OCI-LY7 (cell line): ENCODE results near the gene PNKP. TPM values are rescaled to one million over a fixed set of nuclear protein-coding genes. Genes with fewer than 3 reads are reported as not detected.

Experiments used
- BruUV-seq: library from RNA; stranded (reverse); fragments of 400-500 nt; replicated peaks from 2 replicates; lab custom pipeline; 2021; lab: Mats Ljungman, UMichigan
- CTCF ChIA-PET: fragments of 300-600 bp; sonication (Branson Sonifier 250); formaldehyde crosslinking; loops from one replicate; lab custom pipeline; 2022; ENCODE audit warnings: antibody characterized with exemption; ENCODE audit not compliant: unreplicated experiment; lab: Charles Lee
- POLR2A ChIA-PET: fragments of 300-600 bp; sonication (Branson Sonifier 250); formaldehyde crosslinking; loops from one replicate; lab custom pipeline; 2022; ENCODE audit warnings: antibody characterized with exemption; lab: Charles Lee
- DNase-seq: peaks from one replicate; pipeline ENCODE4 v3.0.0-alpha.2; 2015; ENCODE audit warnings: low spot score
- H2AFZ ChIP-seq: fragments of 200-600 bp; sonication (generic), shearing (Covaris generic); 2 replicates; pipeline ENCODE4 v1.6.1; 2014; ENCODE audit warnings: mild to moderate bottlenecking, antibody characterized with exemption, low read length, moderate library complexity
- H3K27ac ChIP-seq: fragments of 200-600 bp; sonication (generic); 2 replicates; pipeline ENCODE4 v1.5.1; 2014; ENCODE audit warnings: mixed run types, low read depth, mild to moderate bottlenecking, moderate library complexity, low read length, inconsistent platforms; ENCODE audit not compliant: poor library complexity, severe bottlenecking
- H3K36me3 ChIP-seq: fragments of 200-600 bp; sonication (generic); 2 replicates; pipeline ENCODE4 v1.6.1; 2014; ENCODE audit warnings: mild to moderate bottlenecking, antibody characterized with exemption, low read length, moderate library complexity, mixed read lengths; ENCODE audit not compliant: insufficient read depth
- H3K4me1 ChIP-seq: fragments of 200-600 bp; sonication (generic); 2 replicates; pipeline ENCODE4 v1.5.1; 2014; ENCODE audit warnings: mild to moderate bottlenecking, low read length; ENCODE audit not compliant: insufficient read depth, poor library complexity, severe bottlenecking
- H3K4me2 ChIP-seq: fragments of 200-600 bp; sonication (generic); 2 replicates; pipeline ENCODE4 v1.6.1; 2014; ENCODE audit warnings: mild to moderate bottlenecking, low read length
- H3K4me3 ChIP-seq: fragments of 200-600 bp; sonication (generic); 2 replicates; pipeline ENCODE4 v1.5.1; 2014; ENCODE audit warnings: mild to moderate bottlenecking, low read depth, low read length; ENCODE audit not compliant: poor library complexity, severe bottlenecking
- H3K79me2 ChIP-seq: fragments of 200-600 bp; sonication (generic); 2 replicates; pipeline ENCODE4 v1.6.1; 2016; ENCODE audit warnings: low read depth, mild to moderate bottlenecking, low read length, moderate library complexity, mixed read lengths; ENCODE audit not compliant: insufficient read depth
- H3K9me2 ChIP-seq: fragments of 200-600 bp; sonication (generic); 2 replicates; pipeline ENCODE4 v1.6.1; 2016; ENCODE audit warnings: mild to moderate bottlenecking, low read length, mixed read lengths; ENCODE audit not compliant: insufficient read depth
- H3K9me3 ChIP-seq: fragments of 200-600 bp; sonication (generic); 2 replicates; pipeline ENCODE4 v1.6.1; 2014; ENCODE audit warnings: mild to moderate bottlenecking, mixed run types, low read length, mixed read lengths
- H4K20me1 ChIP-seq: fragments of 200-600 bp; sonication (generic); 2 replicates; pipeline ENCODE4 v1.6.1; 2014; ENCODE audit warnings: mild to moderate bottlenecking, antibody characterized with exemption, low read length, moderate library complexity, mixed read lengths; ENCODE audit not compliant: insufficient read depth
- CTCF ChIP-seq: fragments of 200-600 bp; sonication (generic); conservative IDR thresholded peaks from 2 replicates; pipeline ENCODE4 v1.5.1; 2014; ENCODE audit warnings: mild to moderate bottlenecking, antibody characterized with exemption, low read length, moderate library complexity, mixed read lengths
- EZH2phosphoT487 ChIP-seq: fragments of 200-600 bp; sonication (generic); IDR thresholded peaks from 2 replicates; pipeline ENCODE4 v1.6.1; 2018; ENCODE audit warnings: low read depth, borderline replicate concordance, mild to moderate bottlenecking, mixed run types, antibody characterized with exemption, low read length, moderate library complexity, mixed read lengths
- intact Hi-C: fragments of 100-400 bp; cut with micrococcal nuclease; formaldehyde crosslinking; loops from one replicate; pipeline ENCODE4 v1.10.0; 2022; ENCODE audit not compliant: unreplicated experiment
- total RNA-seq, 2 experiments: library from RNA; depleted of rRNA in 1 of 2; stranded (reverse); fragments of >200 nt in 1 of 2; shearing (Covaris generic) in 1 of 2; gene quantifications; 2 replicates each; pipeline ENCODE4 v1.2.3, GENCODE V29; 2014 to 2022

The PNKP gene
- total RNA-seq, 2 experiments from 2014 or later = 90.9 to 118 TPM

DNA sequence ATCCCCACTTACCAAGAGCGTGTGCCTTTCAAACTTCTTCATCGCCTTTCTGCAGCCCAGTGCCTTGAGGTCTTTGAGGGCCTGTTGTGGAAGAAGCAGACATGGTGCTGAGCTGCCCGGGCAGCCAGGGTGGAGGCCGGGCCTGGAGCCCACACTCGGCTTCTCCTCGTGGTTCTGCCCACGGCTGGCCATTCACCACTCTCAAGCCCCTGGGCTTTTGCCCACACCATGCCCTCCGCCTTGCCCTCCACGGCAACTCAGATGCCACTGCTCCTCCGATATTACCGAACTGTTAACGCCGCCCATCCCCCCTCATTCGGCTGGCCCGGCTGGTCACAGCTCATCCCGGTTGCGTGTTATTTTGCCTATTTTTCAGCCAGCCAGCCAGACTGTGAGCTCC, 24.0 kb upstream of the PNKP start:
- H2AFZ ChIP-seq = no peak overlapping the region
- BruUV-seq = no TSS peak

DNA sequence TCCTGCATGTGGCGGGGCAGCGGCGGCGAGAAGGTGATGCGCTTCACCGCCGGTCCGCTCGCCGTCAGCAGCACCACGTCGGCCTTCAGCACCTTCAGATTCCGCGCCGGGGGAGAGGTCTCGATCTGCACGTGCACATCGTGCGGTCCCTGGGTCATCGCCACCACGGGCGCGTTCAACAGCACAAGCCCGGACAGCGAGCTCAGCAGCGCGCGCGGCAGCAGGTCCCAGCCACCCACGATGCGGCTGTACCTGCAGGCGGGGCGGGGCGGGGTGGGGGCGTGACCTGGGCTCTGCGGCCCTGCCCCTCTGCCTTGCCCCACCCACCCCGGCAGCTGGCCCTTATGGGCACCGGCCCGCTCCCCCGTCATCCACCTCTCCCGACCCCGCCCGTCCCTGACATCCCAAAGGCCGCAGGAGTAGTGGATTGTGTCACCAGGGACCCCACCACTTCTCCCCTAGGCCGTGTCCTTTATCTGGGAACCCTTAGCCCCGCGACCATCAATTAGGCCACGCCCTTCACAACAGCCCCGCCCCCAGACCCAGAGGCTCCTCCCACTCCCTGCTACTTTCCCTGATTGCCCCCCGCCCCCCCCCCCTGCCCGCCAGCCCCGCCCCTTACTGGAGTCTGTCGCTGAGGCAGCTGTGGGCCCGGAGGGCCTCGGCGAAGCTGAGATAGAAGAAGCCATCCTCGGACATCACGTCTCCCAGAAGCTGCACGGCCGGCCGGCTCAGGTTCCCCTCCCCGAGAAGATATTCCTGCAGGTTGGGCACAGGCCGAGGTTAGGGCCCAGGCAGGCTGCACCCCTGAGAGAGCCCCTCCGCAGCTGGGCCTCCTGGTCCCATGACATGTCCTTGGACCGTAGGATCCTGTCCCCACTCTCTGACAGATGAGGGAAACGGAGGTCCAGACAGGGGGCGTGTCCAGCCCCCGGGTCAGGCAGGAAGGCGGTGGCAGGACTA, 23.3 kb upstream of the PNKP start:
- peak overlapping the region; percentile 60 for H3K4me3 ChIP-seq
- peak; percentile 39; the same call in 1 of the 2 replicates for TF ChIP-seq CTCF
- no peak for TF ChIP-seq EZH2phosphoT487
- H3K9me2 ChIP-seq = no peaks in the 10 kb centered on the region
- no peaks in the 10 kb centered on the region for H4K20me1 ChIP-seq
- intact Hi-C loops = no loop called here
- peak; percentile 77 for DNase-seq
- no TSS peak for BruUV-seq
- no peaks in the 10 kb centered on the region for H3K79me2 ChIP-seq
- H3K9me3 ChIP-seq = no peaks in the 10 kb centered on the region
- peak overlapping the region; percentile 5; the same call in 1 of the 2 replicates for H2AFZ ChIP-seq
- no peaks in the 10 kb centered on the region for H3K36me3 ChIP-seq
- peak overlapping the region; percentile 87 for H3K4me2 ChIP-seq
- ChIA-PET POLR2A (no interaction called here), CTCF (no interaction called here)
- no peak overlapping the region for H3K27ac ChIP-seq
- peaks cover 5% of the 10 kb centered on the region for H3K4me1 ChIP-seq

More for the DNA sequence above, 24.0 kb upstream of the PNKP start:
- Histone ChIP-seq H3K79me2 (no peaks in the 10 kb centered on the region), H3K36me3 (no peaks in the 10 kb centered on the region), H3K27ac (no peak overlapping the region), H3K4me3 (no peak overlapping the region), H3K4me1 (peaks cover 13% of the 10 kb centered on the region), H3K9me2 (no peaks in the 10 kb centered on the region), H4K20me1 (no peaks in the 10 kb centered on the region), H3K9me3 (no peaks in the 10 kb centered on the region), H3K4me2 (peak overlapping the region; percentile 35; the same call in 1 of the 2 replicates)
- CTCF ChIA-PET = no interaction called here
- intact Hi-C loops = no loop called here
- POLR2A ChIA-PET = no interaction called here
- no peak for DNase-seq
- TF ChIP-seq EZH2phosphoT487 = no peak
- TF ChIP-seq CTCF = no peak
